NCI-H1417 treated with DMSO at 0.1 percent for 48 hours (cell line): ENCODE results near the gene TEDC2.

Source experiments
- DNase-seq: peaks from one replicate; lab custom pipeline; 2025; lab: John Stamatoyannopoulos, UW

TEDC2 gene

GRCh38 chr16:2495041-2495440 lies 35.1 kb downstream of the TEDC2 start:
- DNase-seq, result no peak

GRCh38 chr16:2496223-2497115 lies 36.6 kb downstream of the TEDC2 start:
- no peak for DNase-seq

DNA sequence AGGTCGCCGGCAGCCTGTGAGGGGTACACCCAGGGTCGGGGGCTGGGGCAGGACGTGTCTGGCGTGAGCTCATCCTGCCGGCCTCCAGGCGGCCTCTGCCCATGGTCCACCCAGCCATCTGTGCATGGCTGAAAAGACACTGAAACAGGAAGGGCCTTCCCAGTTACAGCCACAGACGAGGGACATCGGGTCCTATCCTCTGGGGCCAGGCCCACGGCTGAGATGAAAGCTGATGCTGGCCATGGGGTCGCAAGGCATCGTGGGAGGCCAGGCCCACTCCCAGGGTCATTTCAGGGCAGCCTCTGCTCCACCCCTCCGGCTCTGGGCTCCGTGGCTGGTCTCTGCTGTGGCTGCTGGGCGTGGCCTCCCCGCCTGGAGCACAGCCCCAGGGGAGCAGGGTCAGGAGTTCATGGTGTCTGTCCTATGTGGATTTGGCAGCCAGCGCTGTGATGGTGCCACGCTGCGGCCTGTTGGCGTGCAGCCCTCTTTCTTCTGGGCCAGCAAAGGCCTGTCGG lies 37.3 kb downstream of the TEDC2 start:
- DNase-seq, result no peak

GRCh38 chr16:2497695-2498484 lies 38.0 kb downstream of the TEDC2 start:
- no peak for DNase-seq

GRCh38 chr16:2498531-2499253 lies 38.8 kb downstream of the TEDC2 start:
- no peak for DNase-seq

GRCh38 chr16:2499454-2499853 lies 39.5 kb downstream of the TEDC2 start:
- DNase-seq, result no peak

- DNase-seq, result no peak
These were observed 40.1 kb downstream of the TEDC2 start for GRCh38 chr16:2499890-2500429.

DNA sequence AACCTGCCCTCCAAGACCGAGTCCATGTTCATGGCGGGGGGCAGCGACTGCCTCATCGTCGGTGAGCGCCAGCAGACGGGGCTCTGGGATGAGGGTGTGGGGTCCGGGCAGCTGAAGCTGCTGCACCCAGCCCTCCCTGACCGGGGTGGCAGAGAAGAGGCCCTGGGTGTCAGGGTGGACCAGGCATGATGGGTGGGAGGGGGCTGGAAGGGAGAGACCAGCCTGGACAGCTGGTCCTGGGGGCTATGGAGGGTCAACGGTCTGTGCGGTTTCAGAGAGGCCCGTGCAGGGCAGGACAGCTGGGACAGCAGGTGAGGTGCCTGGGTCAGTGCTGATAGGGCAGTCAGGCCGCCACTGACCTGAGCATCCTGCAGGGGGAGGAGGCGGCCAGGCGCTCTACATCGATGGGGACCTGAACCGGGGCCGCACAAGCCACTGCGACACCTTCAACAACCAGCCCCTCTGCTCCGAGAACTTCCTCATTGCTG lies 40.6 kb downstream of the TEDC2 start:
- DNase-seq, result no peak

DNA sequence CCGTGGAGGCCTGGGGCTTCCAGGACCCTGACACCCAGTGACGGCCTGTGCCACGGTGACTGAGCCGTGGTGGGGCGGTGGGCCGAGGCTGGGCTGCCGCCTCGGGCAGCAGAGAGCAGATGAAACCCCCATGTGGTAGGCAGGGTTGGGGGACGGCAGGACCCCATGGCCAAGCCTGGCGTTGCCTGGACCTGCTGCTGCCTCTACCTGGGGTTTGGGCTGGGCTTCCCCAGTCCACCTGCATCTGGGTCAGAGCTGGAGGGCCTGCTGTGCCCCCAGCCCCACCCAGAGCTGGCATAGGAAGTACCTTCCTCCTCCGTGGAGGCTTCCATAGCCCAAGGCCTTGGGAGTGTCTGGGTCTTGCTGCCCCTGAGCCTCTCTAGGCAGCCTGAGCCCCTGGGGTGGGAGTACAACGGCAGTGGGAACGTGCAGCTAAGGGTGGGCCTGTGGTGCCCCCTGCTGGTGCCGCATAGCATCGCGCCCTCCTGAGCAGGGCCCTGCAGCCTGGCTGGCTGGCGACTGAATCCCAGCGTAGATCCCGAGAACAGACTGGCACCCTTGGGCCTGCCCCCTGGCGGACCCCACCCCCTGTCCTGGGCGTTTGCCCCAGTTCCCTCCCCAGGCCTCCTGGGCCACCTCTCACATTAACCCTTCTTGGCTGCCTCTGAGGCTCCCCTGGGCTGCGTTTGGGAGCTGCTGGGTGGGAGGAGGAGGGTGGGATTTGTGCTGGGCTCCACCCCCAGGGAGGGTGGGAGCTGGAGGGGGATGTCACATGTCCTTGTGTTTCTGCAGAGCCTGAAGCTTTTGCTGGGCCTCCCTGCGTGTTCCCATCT lies 41.2 kb downstream of the TEDC2 start:
- peak; percentile 15 for DNase-seq

DNA sequence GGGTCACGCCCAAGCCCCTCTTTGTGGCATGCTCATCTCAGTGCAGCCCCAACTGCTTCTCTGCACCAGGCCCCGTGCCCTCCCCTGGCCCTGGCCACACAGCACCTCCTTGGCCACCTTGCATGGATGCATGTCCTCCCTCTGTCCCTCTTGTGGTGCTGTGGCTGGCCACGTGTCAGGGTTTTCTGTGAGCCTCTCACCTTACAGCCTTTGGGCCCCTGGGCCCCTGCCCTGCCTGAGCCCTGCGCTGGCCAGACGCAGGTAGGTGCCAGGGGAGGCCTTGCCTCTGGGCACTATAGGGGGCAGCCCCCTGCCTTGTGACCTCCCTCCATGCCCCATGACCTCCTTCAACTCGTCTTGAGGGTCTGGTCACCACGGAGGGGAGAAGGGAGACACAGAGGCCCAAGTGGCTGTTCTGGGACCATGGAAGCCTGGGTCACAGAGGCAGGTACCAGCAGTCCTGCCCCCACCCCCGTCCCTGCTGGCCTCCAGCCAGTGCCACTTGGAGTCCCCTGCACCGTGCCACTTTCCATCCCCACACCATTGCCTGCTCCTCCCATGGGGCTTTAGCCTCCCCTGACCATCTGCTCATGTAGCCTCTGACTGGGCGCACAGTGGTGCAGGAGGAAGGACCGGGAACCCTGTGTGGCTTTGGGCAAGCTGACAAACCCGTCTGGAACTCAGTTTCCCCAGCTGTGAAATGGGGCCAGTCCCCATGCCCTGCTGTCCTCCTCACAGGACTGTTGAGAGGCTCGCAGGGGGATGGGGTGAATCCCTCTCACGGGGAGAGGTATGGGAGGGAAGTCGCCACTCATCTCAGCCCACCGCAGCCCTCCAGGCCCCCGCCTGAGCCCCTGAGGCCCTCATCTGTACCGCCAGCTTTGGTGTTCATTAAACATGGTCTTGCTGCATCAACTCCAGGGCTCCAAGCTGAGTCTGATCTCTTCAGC lies 42.3 kb downstream of the TEDC2 start:
- no peak for DNase-seq

DNA sequence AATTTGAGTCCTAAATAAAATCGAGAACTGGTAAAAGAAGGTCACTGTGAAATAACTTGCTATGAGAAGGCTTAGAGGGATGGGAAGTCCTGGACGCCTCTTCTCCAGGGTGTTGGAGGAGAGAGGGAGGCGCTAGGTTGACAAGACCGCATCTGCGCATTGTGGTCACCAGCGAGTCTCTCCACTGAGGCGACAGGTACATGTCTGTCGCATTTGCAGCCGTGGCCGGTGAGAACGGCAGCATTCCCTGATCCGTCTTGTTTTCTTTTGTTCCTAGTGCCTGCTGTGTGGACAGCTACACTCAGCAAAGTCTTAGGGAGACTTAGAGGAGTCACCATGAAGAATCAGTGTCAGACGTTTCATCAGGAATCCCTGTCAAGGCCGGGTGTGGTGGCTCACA lies 45.8 kb downstream of the TEDC2 start:
- no peak for DNase-seq

DNA sequence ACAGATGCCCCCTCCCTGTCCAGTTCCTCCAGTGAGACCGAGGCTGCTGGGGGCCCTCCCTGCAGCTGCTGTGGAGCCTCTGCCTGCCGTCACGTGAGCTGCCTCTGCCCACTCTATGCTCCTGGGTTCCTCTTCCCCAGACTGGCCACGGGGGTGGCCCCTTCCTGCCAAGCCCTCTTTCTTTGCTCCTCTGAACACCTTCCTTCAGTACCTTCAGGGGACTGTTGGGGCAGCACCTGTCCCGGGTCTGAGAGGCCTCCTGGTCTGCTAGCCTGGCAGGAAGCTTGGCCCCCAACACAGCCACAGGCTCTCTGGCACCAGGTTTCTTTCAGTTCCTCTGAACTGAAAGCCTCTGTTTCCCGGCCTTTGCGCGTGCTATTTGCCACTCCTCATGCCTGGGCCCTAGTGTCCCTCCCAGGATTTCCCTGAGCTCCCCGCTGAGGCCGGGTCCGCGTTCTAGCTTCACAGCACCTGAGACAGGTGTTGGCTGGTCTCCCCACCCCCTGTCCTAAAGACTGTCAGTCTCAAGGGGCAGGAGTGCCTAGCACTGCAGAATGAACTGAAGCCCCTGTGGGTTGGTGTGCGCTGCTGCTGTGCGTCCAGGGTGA lies 47.2 kb downstream of the TEDC2 start:
- no peak for DNase-seq

DNA sequence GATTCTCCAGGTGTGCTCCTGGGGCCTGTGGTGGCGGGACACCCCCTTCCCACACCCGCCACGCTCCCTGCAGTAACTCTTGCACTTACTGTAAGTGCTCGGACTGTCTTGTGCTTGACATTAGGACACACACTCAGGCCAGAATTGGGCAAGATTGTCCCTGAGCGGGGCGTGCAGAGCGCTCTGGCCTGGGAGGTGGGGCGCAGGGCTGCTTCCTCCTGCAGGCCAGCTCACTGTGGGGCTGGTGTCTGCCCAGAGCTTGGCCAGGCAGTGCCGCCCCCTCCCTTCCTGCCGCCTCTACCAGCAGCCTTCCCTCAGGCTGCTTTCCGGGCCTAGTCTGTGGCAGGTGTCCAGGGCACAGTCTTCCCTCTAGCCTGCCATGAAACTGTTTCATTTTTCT lies 47.8 kb downstream of the TEDC2 start:
- no peak for DNase-seq

GRCh38 chr16:2508722-2509400 lies 49.0 kb downstream of the TEDC2 start:
- no peak for DNase-seq

GRCh38 chr16:2511128-2511800 lies 51.4 kb downstream of the TEDC2 start:
- DNase-seq, result no peak

GRCh38 chr16:2511996-2512734 lies 52.3 kb downstream of the TEDC2 start:
- no peak for DNase-seq

GRCh38 chr16:2512735-2513404 lies 53.0 kb downstream of the TEDC2 start:
- no peak for DNase-seq
